ENCODE data around the gene EPB41L4B. TPM values are rescaled to one million over a fixed set of nuclear protein-coding genes. Genes with fewer than 3 reads are reported as not detected.

EPB41L4B gene
- polyA plus RNA-seq, 2 donors: 0.62 to 1.3 TPM

GRCh38 chr9:109252291-109252690 is 68.6 kb downstream of the EPB41L4B start:
- H3K36me3 ChIP-seq (ENCODE audit: control insufficient read depth in 2 of 2, insufficient read depth in 2 of 2, low read length in 1 of 2): no peaks in the 10 kb centered on the region
- peaks cover 0 to 2% of the 10 kb centered on the region in 2 donors for H3K4me1 ChIP-seq (ENCODE audit: control insufficient read depth in 2 of 2, insufficient read depth in 2 of 2, low read length in 1 of 2)
- H3K27ac ChIP-seq (ENCODE audit: low read depth in 2 of 2, low read length in 1 of 2): no peak overlapping the region
- 96% methylated on average over 7 of the region's 7 CpGs for WGBS, 2 donors
- H3K9me3 ChIP-seq (ENCODE audit: control insufficient read depth in 2 of 2, insufficient read depth in 1 of 2, low read depth in 1 of 2, low read length in 1 of 2): no peaks in the 10 kb centered on the region
- H3K27me3 ChIP-seq (ENCODE audit: control insufficient read depth in 1 of 2, insufficient read depth in 2 of 2, low read length in 2 of 2): no peaks in the 10 kb centered on the region
- H3K4me3 ChIP-seq (ENCODE audit: low read depth in 1 of 2, low read length in 2 of 2): no peak overlapping the region

DNA sequence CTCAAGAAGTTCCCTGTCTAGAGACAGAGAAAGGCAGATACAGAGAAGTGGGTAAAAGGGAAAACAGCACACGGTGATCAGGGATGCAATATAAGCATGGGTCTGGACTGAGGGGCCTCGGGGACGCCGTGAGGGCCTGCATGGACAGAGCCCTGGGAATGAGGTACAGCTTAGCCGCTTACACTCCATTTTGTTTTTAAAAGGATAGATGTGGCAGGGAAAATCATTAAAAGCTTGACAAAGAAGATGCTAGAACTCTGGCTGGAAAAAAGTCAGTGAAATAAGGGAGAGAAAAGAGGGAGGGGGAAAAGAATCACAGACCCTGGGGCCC is 69.1 kb downstream of the EPB41L4B start:
- H3K27ac ChIP-seq (ENCODE audit: low read depth in 2 of 2, low read length in 1 of 2): no peak overlapping the region
- no peak overlapping the region for H3K4me3 ChIP-seq (ENCODE audit: low read depth in 1 of 2, low read length in 2 of 2)
- H3K9me3 ChIP-seq (ENCODE audit: control insufficient read depth in 2 of 2, insufficient read depth in 1 of 2, low read depth in 1 of 2, low read length in 1 of 2): no peaks in the 10 kb centered on the region
- peaks cover 0 to 2% of the 10 kb centered on the region in 2 donors for H3K4me1 ChIP-seq (ENCODE audit: control insufficient read depth in 2 of 2, insufficient read depth in 2 of 2, low read length in 1 of 2)
- WGBS, 2 donors: 81 to 93% methylated on average over 5 of the region's 5 CpGs
- H3K36me3 ChIP-seq (ENCODE audit: control insufficient read depth in 2 of 2, insufficient read depth in 2 of 2, low read length in 1 of 2): no peaks in the 10 kb centered on the region
- no peaks in the 10 kb centered on the region for H3K27me3 ChIP-seq (ENCODE audit: control insufficient read depth in 1 of 2, insufficient read depth in 2 of 2, low read length in 2 of 2)

GRCh38 chr9:109251080-109251775 is 69.6 kb downstream of the EPB41L4B start:
- H3K9me3 ChIP-seq (ENCODE audit: control insufficient read depth in 2 of 2, insufficient read depth in 1 of 2, low read depth in 1 of 2, low read length in 1 of 2): no peaks in the 10 kb centered on the region

DNA sequence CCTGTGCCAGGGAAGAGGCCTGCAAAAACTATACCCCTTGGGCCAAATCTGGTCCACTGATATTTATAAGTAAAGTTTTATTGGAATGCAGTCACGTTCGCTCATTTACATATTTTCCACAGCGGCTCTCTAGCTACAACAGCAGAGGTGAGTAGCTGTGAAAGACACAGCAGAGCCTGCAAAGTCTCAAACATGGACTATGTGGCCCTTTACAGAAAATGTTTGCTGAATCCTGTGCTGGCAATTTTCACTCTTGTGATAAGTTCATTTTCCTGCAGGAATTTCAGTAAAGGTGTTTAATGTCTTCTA is 70.1 kb downstream of the EPB41L4B start:
- 83 to 89% methylated on average over 3 of the region's 3 CpGs for WGBS, 2 donors
- Histone ChIP-seq H3K27me3 (ENCODE audit: control insufficient read depth in 1 of 2, insufficient read depth in 2 of 2, low read length in 2 of 2) (no peaks in the 10 kb centered on the region), H3K9me3 (ENCODE audit: control insufficient read depth in 2 of 2, insufficient read depth in 1 of 2, low read depth in 1 of 2, low read length in 1 of 2) (no peaks in the 10 kb centered on the region), H3K36me3 (ENCODE audit: control insufficient read depth in 2 of 2, insufficient read depth in 2 of 2, low read length in 1 of 2) (no peaks in the 10 kb centered on the region), H3K27ac (ENCODE audit: low read depth in 2 of 2, low read length in 1 of 2) (no peak overlapping the region), H3K4me3 (ENCODE audit: low read depth in 1 of 2, low read length in 2 of 2) (no peak overlapping the region), H3K4me1 (ENCODE audit: control insufficient read depth in 2 of 2, insufficient read depth in 2 of 2, low read length in 1 of 2) (peaks cover 0 to 2% of the 10 kb centered on the region in 2 donors)

More at GRCh38 chr9:109251080-109251775, 69.6 kb downstream of the EPB41L4B start:
- peaks cover 0 to 2% of the 10 kb centered on the region in 2 donors for H3K4me1 ChIP-seq (ENCODE audit: control insufficient read depth in 2 of 2, insufficient read depth in 2 of 2, low read length in 1 of 2)
- no peak overlapping the region for H3K4me3 ChIP-seq (ENCODE audit: low read depth in 1 of 2, low read length in 2 of 2)
- H3K27ac ChIP-seq (ENCODE audit: low read depth in 2 of 2, low read length in 1 of 2): no peak overlapping the region
- no peaks in the 10 kb centered on the region for H3K36me3 ChIP-seq (ENCODE audit: control insufficient read depth in 2 of 2, insufficient read depth in 2 of 2, low read length in 1 of 2)
- H3K27me3 ChIP-seq (ENCODE audit: control insufficient read depth in 1 of 2, insufficient read depth in 2 of 2, low read length in 2 of 2): no peaks in the 10 kb centered on the region
- WGBS, 2 donors: 68 to 85% methylated on average over 10 of the region's 10 CpGs

DNA sequence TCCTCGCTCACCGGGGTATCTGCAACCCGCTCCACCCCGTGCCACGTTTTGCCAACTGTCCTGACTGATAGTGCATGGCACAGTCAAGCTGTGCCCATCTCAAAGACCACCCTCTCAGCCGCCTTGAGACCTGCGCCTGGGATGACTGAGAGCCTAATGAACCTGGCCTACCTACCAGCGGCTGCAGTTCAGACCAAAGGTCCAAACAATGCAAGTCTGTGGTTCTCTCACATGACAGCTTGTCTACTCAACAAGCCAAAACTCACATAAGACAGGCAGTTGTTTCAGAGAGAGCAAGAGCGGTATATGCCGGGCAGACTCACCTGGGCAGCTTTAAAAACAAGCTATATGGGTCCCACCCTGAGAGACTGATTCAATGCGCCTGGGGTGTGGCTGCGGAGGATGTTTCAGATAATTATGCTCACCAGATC is 70.5 kb downstream of the EPB41L4B start:
- WGBS, 2 donors: 92 to 93% methylated on average over 12 of the region's 12 CpGs
- H3K4me1 ChIP-seq (ENCODE audit: control insufficient read depth in 2 of 2, insufficient read depth in 2 of 2, low read length in 1 of 2): peaks cover 0 to 2% of the 10 kb centered on the region in 2 donors
- no peak overlapping the region for H3K4me3 ChIP-seq (ENCODE audit: low read depth in 1 of 2, low read length in 2 of 2)
- H3K27me3 ChIP-seq (ENCODE audit: control insufficient read depth in 1 of 2, insufficient read depth in 2 of 2, low read length in 2 of 2): no peaks in the 10 kb centered on the region
- no peaks in the 10 kb centered on the region for H3K36me3 ChIP-seq (ENCODE audit: control insufficient read depth in 2 of 2, insufficient read depth in 2 of 2, low read length in 1 of 2)
- no peaks in the 10 kb centered on the region for H3K9me3 ChIP-seq (ENCODE audit: control insufficient read depth in 2 of 2, insufficient read depth in 1 of 2, low read depth in 1 of 2, low read length in 1 of 2)
- no peak overlapping the region for H3K27ac ChIP-seq (ENCODE audit: low read depth in 2 of 2, low read length in 1 of 2)

- no peak overlapping the region for H3K27ac ChIP-seq (ENCODE audit: low read depth in 2 of 2, low read length in 1 of 2)
- H3K27me3 ChIP-seq (ENCODE audit: control insufficient read depth in 1 of 2, insufficient read depth in 2 of 2, low read length in 2 of 2): no peaks in the 10 kb centered on the region
- WGBS, 2 donors: 92 to 95% methylated on average over 5 of the region's 5 CpGs
- no peaks in the 10 kb centered on the region for H3K9me3 ChIP-seq (ENCODE audit: control insufficient read depth in 2 of 2, insufficient read depth in 1 of 2, low read depth in 1 of 2, low read length in 1 of 2)
- peaks cover 0 to 2% of the 10 kb centered on the region in 2 donors for H3K4me1 ChIP-seq (ENCODE audit: control insufficient read depth in 2 of 2, insufficient read depth in 2 of 2, low read length in 1 of 2)
- H3K36me3 ChIP-seq (ENCODE audit: control insufficient read depth in 2 of 2, insufficient read depth in 2 of 2, low read length in 1 of 2): no peaks in the 10 kb centered on the region
- no peak overlapping the region for H3K4me3 ChIP-seq (ENCODE audit: low read depth in 1 of 2, low read length in 2 of 2)
These were observed 71.2 kb downstream of the EPB41L4B start for GRCh38 chr9:109249615-109250014.

- 70 to 80% methylated on average over 7 of the region's 7 CpGs for WGBS, 2 donors
- Histone ChIP-seq H3K27me3 (ENCODE audit: control insufficient read depth in 1 of 2, insufficient read depth in 2 of 2, low read length in 2 of 2) (no peaks in the 10 kb centered on the region), H3K4me3 (ENCODE audit: low read depth in 1 of 2, low read length in 2 of 2) (no peak overlapping the region), H3K9me3 (ENCODE audit: control insufficient read depth in 2 of 2, insufficient read depth in 1 of 2, low read depth in 1 of 2, low read length in 1 of 2) (no peaks in the 10 kb centered on the region), H3K4me1 (ENCODE audit: control insufficient read depth in 2 of 2, insufficient read depth in 2 of 2, low read length in 1 of 2) (peaks cover 0 to 2% of the 10 kb centered on the region in 2 donors), H3K36me3 (ENCODE audit: control insufficient read depth in 2 of 2, insufficient read depth in 2 of 2, low read length in 1 of 2) (no peaks in the 10 kb centered on the region), H3K27ac (ENCODE audit: low read depth in 2 of 2, low read length in 1 of 2) (no peak overlapping the region)
These were observed 72.7 kb downstream of the EPB41L4B start for GRCh38 chr9:109248133-109248581.

DNA sequence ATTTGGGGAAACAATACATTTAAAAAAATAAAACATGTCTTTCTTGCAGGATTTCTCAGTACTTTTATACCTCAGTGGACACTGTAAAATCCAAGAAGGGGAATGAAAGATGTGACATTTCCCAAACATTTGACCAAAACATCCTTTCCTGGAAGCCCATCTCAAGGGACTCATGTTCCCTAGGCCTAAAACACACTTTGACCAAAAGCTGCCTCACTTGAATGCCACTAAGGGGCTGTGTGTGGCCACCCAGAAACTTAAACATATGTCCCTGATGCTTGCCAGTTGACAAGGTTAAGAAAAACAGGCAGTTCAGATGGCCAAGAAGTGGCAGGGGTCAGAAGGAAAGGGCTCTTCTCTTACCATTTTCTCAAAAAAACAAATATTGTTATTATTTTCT is 73.6 kb downstream of the EPB41L4B start:
- Histone ChIP-seq H3K27ac (ENCODE audit: low read depth in 2 of 2, low read length in 1 of 2) (no peak overlapping the region), H3K27me3 (ENCODE audit: control insufficient read depth in 1 of 2, insufficient read depth in 2 of 2, low read length in 2 of 2) (no peaks in the 10 kb centered on the region), H3K9me3 (ENCODE audit: control insufficient read depth in 2 of 2, insufficient read depth in 1 of 2, low read depth in 1 of 2, low read length in 1 of 2) (no peaks in the 10 kb centered on the region), H3K4me3 (ENCODE audit: low read depth in 1 of 2, low read length in 2 of 2) (no peak overlapping the region), H3K4me1 (ENCODE audit: control insufficient read depth in 2 of 2, insufficient read depth in 2 of 2, low read length in 1 of 2) (peaks cover 0 to 2% of the 10 kb centered on the region in 2 donors), H3K36me3 (ENCODE audit: control insufficient read depth in 2 of 2, insufficient read depth in 2 of 2, low read length in 1 of 2) (no peaks in the 10 kb centered on the region)

DNA sequence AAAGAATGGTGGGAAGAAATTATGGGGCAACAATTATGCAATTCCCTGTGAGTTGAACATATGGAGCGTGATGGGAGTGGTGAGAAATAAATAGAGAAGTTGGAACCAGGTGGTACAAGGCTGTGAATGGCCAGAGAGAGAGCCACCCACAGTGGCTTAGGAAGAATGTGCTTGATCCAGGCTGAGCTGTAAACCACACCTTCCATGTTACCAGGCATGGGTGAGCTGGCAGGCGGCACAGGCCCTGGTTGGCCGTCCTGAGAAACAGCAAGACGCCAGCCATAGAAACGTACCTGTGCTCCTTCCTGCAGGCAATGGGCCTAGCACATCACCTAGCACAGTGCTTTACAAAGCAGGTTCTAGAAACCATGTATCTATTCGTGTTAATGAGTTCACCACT is 74.3 kb downstream of the EPB41L4B start:
- H3K4me3 ChIP-seq (ENCODE audit: low read depth in 1 of 2, low read length in 2 of 2): no peak overlapping the region
- 78 to 85% methylated on average over 6 of the region's 6 CpGs for WGBS, 2 donors
- H3K27ac ChIP-seq (ENCODE audit: low read depth in 2 of 2, low read length in 1 of 2): no peak overlapping the region

GRCh38 chr9:109245310-109245897 is 75.5 kb downstream of the EPB41L4B start:
- 80 to 83% methylated on average over 6 of the region's 6 CpGs for WGBS, 2 donors
- Histone ChIP-seq H3K36me3 (ENCODE audit: control insufficient read depth in 2 of 2, insufficient read depth in 2 of 2, low read length in 1 of 2) (no peaks in the 10 kb centered on the region), H3K4me3 (ENCODE audit: low read depth in 1 of 2, low read length in 2 of 2) (no peak overlapping the region), H3K9me3 (ENCODE audit: control insufficient read depth in 2 of 2, insufficient read depth in 1 of 2, low read depth in 1 of 2, low read length in 1 of 2) (no peaks in the 10 kb centered on the region), H3K27ac (ENCODE audit: low read depth in 2 of 2, low read length in 1 of 2) (no peak overlapping the region), H3K27me3 (ENCODE audit: control insufficient read depth in 1 of 2, insufficient read depth in 2 of 2, low read length in 2 of 2) (no peaks in the 10 kb centered on the region), H3K4me1 (ENCODE audit: control insufficient read depth in 2 of 2, insufficient read depth in 2 of 2, low read length in 1 of 2) (peaks cover 0 to 2% of the 10 kb centered on the region in 2 donors)

More for the DNA sequence above, 74.3 kb downstream of the EPB41L4B start:
- Histone ChIP-seq H3K9me3 (ENCODE audit: control insufficient read depth in 2 of 2, insufficient read depth in 1 of 2, low read depth in 1 of 2, low read length in 1 of 2) (no peaks in the 10 kb centered on the region), H3K4me1 (ENCODE audit: control insufficient read depth in 2 of 2, insufficient read depth in 2 of 2, low read length in 1 of 2) (peaks cover 0 to 2% of the 10 kb centered on the region in 2 donors), H3K36me3 (ENCODE audit: control insufficient read depth in 2 of 2, insufficient read depth in 2 of 2, low read length in 1 of 2) (no peaks in the 10 kb centered on the region), H3K27me3 (ENCODE audit: control insufficient read depth in 1 of 2, insufficient read depth in 2 of 2, low read length in 2 of 2) (no peaks in the 10 kb centered on the region)
